Measurements from ENCODE around the gene CCDC85B.

- TF ChIP-seq ZNF274 (IDR thresholded peaks at IDR 0.05; ENCODE audit: low read depth, low read length) = no peak
- TF ChIP-seq YY1 (IDR thresholded peaks at IDR 0.05; ENCODE audit: insufficient read depth, insufficient read length) = no peak
These were observed 17.4 kb downstream of the CCDC85B start for GRCh38 chr11:65907878-65908277.
